GM18868 (cell line): ENCODE data around the gene FUT1.

Experiments
- ATAC-seq: cut with Tn5 transposase; IDR thresholded peaks from one replicate; pipeline ENCODE4 v1.9.1; 2021; ENCODE audit warnings: mild to moderate bottlenecking, moderate library complexity; ENCODE audit not compliant: unreplicated experiment

FUT1 gene

GRCh38 chr19:48741129-48741999 is 11.1 kb downstream of the FUT1 start:
- ATAC-seq: no peak

GRCh38 chr19:48740164-48740972 is 12.1 kb downstream of the FUT1 start, which contains the start of gene RASIP1:
RASIP1 (minus strand) TSS chr19:48740610; CDS start chr19:48740282, 328 bp downstream.
- no peak for ATAC-seq

GRCh38 chr19:48739404-48740163 is 12.9 kb downstream of the FUT1 start:
- no peak for ATAC-seq

- peak; percentile 69 for ATAC-seq
Observed at GRCh38 chr19:48738557-48739403, 13.7 kb downstream of the FUT1 start.

- ATAC-seq: no peak
Observed at GRCh38 chr19:48737360-48737998, 15.0 kb downstream of the FUT1 start.

- no peak for ATAC-seq
Observed at GRCh38 chr19:48735031-48735615, 17.3 kb downstream of the FUT1 start.

GRCh38 chr19:48734625-48735024 is 17.8 kb downstream of the FUT1 start:
- no peak for ATAC-seq

- no peak for ATAC-seq
Observed at GRCh38 chr19:48731452-48731851, 21.0 kb downstream of the FUT1 start.

- no peak for ATAC-seq
Observed at GRCh38 chr19:48728911-48729664, 23.4 kb downstream of the FUT1 start.

- no peak for ATAC-seq
Observed at GRCh38 chr19:48726556-48726955, 25.9 kb downstream of the FUT1 start.

GRCh38 chr19:48724796-48725753 is 27.4 kb downstream of the FUT1 start:
- ATAC-seq: no peak

GRCh38 chr19:48722196-48722708 is 30.2 kb downstream of the FUT1 start:
- no peak for ATAC-seq

GRCh38 chr19:48720613-48721296 is 31.7 kb downstream of the FUT1 start:
- ATAC-seq: peak; percentile 79

- ATAC-seq: peak; percentile 6
Observed at GRCh38 chr19:48720251-48720612, 32.2 kb downstream of the FUT1 start.

GRCh38 chr19:48719263-48720171 is 32.9 kb downstream of the FUT1 start, which contains the start of gene MAMSTR:
MAMSTR (minus strand) TSS chr19:48719725; CDS start chr19:48719031, 694 bp downstream.
- no peak for ATAC-seq
